MM.1S (cell line): ENCODE results near the gene SETMAR.

Experiments
- DNase-seq: peaks from one replicate; pipeline ENCODE4 v3.0.0-alpha.2; 2015
- H2AFZ ChIP-seq: fragments of 300-600 bp; sonication (generic); 2 replicates; pipeline ENCODE4 v1.6.0; 2016; ENCODE audit warnings: antibody characterized with exemption, low read length
- H3F3A ChIP-seq: fragments of 300-600 bp; sonication (generic); 2 replicates; pipeline ENCODE4 v1.6.1; 2016; ENCODE audit warnings: mild to moderate bottlenecking, antibody characterized with exemption, low read length, moderate library complexity, mixed read lengths; ENCODE audit not compliant: insufficient read depth
- H3K27ac ChIP-seq: fragments of 300-600 bp; sonication (generic); 2 replicates; pipeline ENCODE4 v1.5.1; 2016; ENCODE audit warnings: mild to moderate bottlenecking, low read length
- H3K27me3 ChIP-seq: fragments of 300-600 bp; sonication (generic); replicated peaks from 2 replicates; pipeline ENCODE4 v1.6.0; 2016; ENCODE audit warnings: low read length; ENCODE audit not compliant: insufficient read depth
- H3K36me3 ChIP-seq: fragments of 300-600 bp; sonication (generic); replicated peaks from 2 replicates; pipeline ENCODE4 v1.6.1; 2016; ENCODE audit warnings: mild to moderate bottlenecking, low read length, mixed read lengths; ENCODE audit not compliant: insufficient read depth
- H3K4me1 ChIP-seq: fragments of 300-600 bp; sonication (generic); 2 replicates; pipeline ENCODE4 v1.6.1; 2016; ENCODE audit warnings: low read length, mixed read lengths
- H3K4me2 ChIP-seq: fragments of 300-600 bp; sonication (generic); 2 replicates; pipeline ENCODE4 v1.6.0; 2016; ENCODE audit warnings: low read depth, low read length
- H3K4me3 ChIP-seq: fragments of 300-600 bp; sonication (generic); 2 replicates; pipeline ENCODE4 v1.5.1; 2016; ENCODE audit warnings: low read length, mixed read lengths
- H3K79me2 ChIP-seq: fragments of 300-600 bp; sonication (generic); 2 replicates; pipeline ENCODE4 v1.6.1; 2016; ENCODE audit warnings: mixed run types, low read length, mixed read lengths
- H3K9ac ChIP-seq: fragments of 300-600 bp; sonication (generic); 2 replicates; pipeline ENCODE4 v1.6.1; 2016; ENCODE audit warnings: low read length, mixed read lengths
- H3K9me2 ChIP-seq: fragments of 300-600 bp; sonication (generic); replicated peaks from 2 replicates; pipeline ENCODE4 v1.6.1; 2016; ENCODE audit warnings: mild to moderate bottlenecking, low read length, mixed read lengths; ENCODE audit not compliant: insufficient read depth
- H3K9me3 ChIP-seq: fragments of 300-600 bp; sonication (generic); replicated peaks from 2 replicates; pipeline ENCODE4 v1.6.1; 2016; ENCODE audit warnings: mild to moderate bottlenecking, low read length, mixed read lengths; ENCODE audit not compliant: insufficient read depth
- H4K20me1 ChIP-seq: fragments of 300-600 bp; sonication (generic); 2 replicates; pipeline ENCODE4 v1.6.1; 2016; ENCODE audit warnings: mild to moderate bottlenecking, low read length, moderate library complexity, mixed read lengths; ENCODE audit not compliant: insufficient read depth
- EZH2 ChIP-seq: fragments of 300-600 bp; sonication (generic); optimal IDR thresholded peaks from 2 replicates; pipeline ENCODE3; 2017; ENCODE audit warnings: low read depth, mild to moderate bottlenecking, antibody characterized with exemption, low read length, mixed read lengths
- EZH2phosphoT487 ChIP-seq: fragments of 300-600 bp; sonication (generic); IDR thresholded peaks from 2 replicates; pipeline ENCODE4 v1.6.1; 2018; ENCODE audit warnings: antibody characterized with exemption, low read length
- TF ChIP-seq, protein P1 (sequence below): fragments of 300-600 bp; sonication (generic); IDR thresholded peaks from 2 replicates; pipeline ENCODE4 v1.5.1; 2016; ENCODE audit warnings: antibody characterized with exemption, low read length, mixed read lengths

Gene SETMAR

DNA sequence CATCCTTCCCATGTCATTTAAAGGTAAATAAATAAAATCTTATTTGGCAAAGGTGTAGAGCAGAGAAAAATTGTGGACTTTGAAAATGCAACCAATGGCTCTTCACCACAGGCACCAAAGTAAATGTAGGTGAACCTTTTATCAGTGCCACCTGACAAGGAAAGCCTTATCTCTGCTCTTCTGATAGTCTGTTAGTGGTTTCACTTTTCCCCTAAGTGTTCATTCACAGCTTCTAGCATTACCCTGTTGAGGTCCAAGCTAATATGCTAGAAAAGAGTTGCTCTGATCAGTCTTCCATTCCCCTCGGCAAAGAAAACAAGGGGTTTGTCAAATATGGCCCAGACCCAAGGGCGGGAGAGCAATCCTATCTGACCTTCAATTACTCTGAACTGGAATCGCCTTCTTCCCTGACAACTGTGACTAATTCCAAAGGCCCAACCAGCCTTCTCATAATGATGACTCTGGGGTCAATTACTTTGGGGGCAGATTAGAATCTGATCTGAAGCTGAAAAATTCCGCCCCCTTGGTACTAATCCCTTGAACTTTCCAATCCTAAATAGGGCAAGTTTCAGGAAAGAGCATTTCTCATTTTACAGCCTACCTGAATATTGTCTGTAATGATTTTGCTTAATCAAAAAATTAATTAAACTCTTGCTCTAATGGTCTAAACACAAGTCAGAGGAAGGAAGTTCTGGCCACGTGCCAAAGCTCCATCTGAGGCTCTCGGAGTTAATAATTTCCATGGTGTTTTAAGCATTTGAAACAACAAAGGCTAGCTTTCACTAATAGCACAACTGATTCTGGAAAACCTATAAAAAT, 52.4 kb downstream of the SETMAR start:
- no peaks in the 10 kb centered on the region for H3K36me3 ChIP-seq
- H3K9me3 ChIP-seq, result no peaks in the 10 kb centered on the region
- no peak for DNase-seq
- no peak overlapping the region for H3K27ac ChIP-seq
- TF ChIP-seq EZH2 (no peak), EZH2phosphoT487 (no peak)
- TF ChIP-seq, protein P1, sequence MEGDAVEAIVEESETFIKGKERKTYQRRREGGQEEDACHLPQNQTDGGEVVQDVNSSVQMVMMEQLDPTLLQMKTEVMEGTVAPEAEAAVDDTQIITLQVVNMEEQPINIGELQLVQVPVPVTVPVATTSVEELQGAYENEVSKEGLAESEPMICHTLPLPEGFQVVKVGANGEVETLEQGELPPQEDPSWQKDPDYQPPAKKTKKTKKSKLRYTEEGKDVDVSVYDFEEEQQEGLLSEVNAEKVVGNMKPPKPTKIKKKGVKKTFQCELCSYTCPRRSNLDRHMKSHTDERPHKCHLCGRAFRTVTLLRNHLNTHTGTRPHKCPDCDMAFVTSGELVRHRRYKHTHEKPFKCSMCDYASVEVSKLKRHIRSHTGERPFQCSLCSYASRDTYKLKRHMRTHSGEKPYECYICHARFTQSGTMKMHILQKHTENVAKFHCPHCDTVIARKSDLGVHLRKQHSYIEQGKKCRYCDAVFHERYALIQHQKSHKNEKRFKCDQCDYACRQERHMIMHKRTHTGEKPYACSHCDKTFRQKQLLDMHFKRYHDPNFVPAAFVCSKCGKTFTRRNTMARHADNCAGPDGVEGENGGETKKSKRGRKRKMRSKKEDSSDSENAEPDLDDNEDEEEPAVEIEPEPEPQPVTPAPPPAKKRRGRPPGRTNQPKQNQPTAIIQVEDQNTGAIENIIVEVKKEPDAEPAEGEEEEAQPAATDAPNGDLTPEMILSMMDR, result no peak
- no peaks in the 10 kb centered on the region for H3K79me2 ChIP-seq
- H3F3A ChIP-seq, result 0 out of 2 replicates have a peak, but pooled peaks cover 3% of the 10 kb centered on the region
- no peaks in the 10 kb centered on the region for H4K20me1 ChIP-seq
- H2AFZ ChIP-seq, result no peak overlapping the region
- H3K4me1 ChIP-seq, result no peaks in the 10 kb centered on the region
- no peak overlapping the region for H3K9ac ChIP-seq
- H3K9me2 ChIP-seq, result no peaks in the 10 kb centered on the region
- H3K27me3 ChIP-seq, result no peaks in the 10 kb centered on the region
- no peak overlapping the region for H3K4me3 ChIP-seq
- no peak overlapping the region for H3K4me2 ChIP-seq

- H3K9me3 ChIP-seq, result no peaks in the 10 kb centered on the region
- TF ChIP-seq, protein P1, result no peak
- TF ChIP-seq EZH2, result no peak
- no peak for TF ChIP-seq EZH2phosphoT487
- no peak for DNase-seq
- no peaks in the 10 kb centered on the region for H3K27me3 ChIP-seq
- no peaks in the 10 kb centered on the region for H3K9me2 ChIP-seq
- 0 out of 2 replicates have a peak, but pooled peaks cover 3% of the 10 kb centered on the region for H3F3A ChIP-seq
- H3K4me1 ChIP-seq, result no peaks in the 10 kb centered on the region
- no peak overlapping the region for H3K27ac ChIP-seq
- no peak overlapping the region for H3K4me3 ChIP-seq
- no peak overlapping the region for H2AFZ ChIP-seq
- H3K9ac ChIP-seq, result no peak overlapping the region
- no peaks in the 10 kb centered on the region for H4K20me1 ChIP-seq
- H3K36me3 ChIP-seq, result no peaks in the 10 kb centered on the region
- no peaks in the 10 kb centered on the region for H3K79me2 ChIP-seq
- H3K4me2 ChIP-seq, result no peak overlapping the region
Observed at GRCh38 chr3:4356220-4356540, 53.0 kb downstream of the SETMAR start.

- no peak overlapping the region for H2AFZ ChIP-seq
- no peaks in the 10 kb centered on the region for H4K20me1 ChIP-seq
- H3K9ac ChIP-seq, result no peak overlapping the region
- H3K9me3 ChIP-seq, result no peaks in the 10 kb centered on the region
- TF ChIP-seq EZH2phosphoT487 (no peak), EZH2 (no peak)
- TF ChIP-seq, protein P1, result no peak
- H3F3A ChIP-seq, result no peaks in the 10 kb centered on the region
- H3K4me3 ChIP-seq, result no peak overlapping the region
- H3K27me3 ChIP-seq, result no peaks in the 10 kb centered on the region
- no peaks in the 10 kb centered on the region for H3K9me2 ChIP-seq
- H3K4me1 ChIP-seq, result no peaks in the 10 kb centered on the region
- no peak overlapping the region for H3K27ac ChIP-seq
- no peaks in the 10 kb centered on the region for H3K36me3 ChIP-seq
- H3K4me2 ChIP-seq, result no peak overlapping the region
- DNase-seq, result no peak
- H3K79me2 ChIP-seq, result no peaks in the 10 kb centered on the region
Observed at GRCh38 chr3:4356546-4357410, 53.6 kb downstream of the SETMAR start.
